Neural cell (in vitro differentiated cells): ENCODE data around the gene GNL1. TPM values are rescaled to one million over a fixed set of nuclear protein-coding genes. Genes with fewer than 3 reads are reported as not detected.
A peak's percentile ranks its signal among the peaks of the same experiment; 100 is the strongest.

Experiments used
- H2AFZ ChIP-seq: fragments of 200-600, 300-800 bp; sonication (generic), shearing (Covaris generic); 2 replicates; pipeline ENCODE4 v1.6.0; 2014; ENCODE audit warnings: low read depth, mild to moderate bottlenecking, antibody characterized with exemption, low read length, moderate library complexity
- H3F3A ChIP-seq: fragments of 200-600 bp; shearing (Covaris generic); 2 replicates; pipeline ENCODE4 v1.6.1; 2016; ENCODE audit warnings: mild to moderate bottlenecking, moderate library complexity, mixed read lengths, antibody characterized with exemption, low read length; ENCODE audit not compliant: insufficient read depth, poor library complexity, severe bottlenecking
- H3K27ac ChIP-seq: fragments of 200-600, 300-800 bp; sonication (generic), shearing (Covaris generic); 2 replicates; pipeline ENCODE4 v1.5.1; 2014; ENCODE audit warnings: mild to moderate bottlenecking, low read length, moderate library complexity
- H3K27me3 ChIP-seq: fragments of 300-800, 200-600 bp; sonication (generic), shearing (Covaris generic); 2 replicates; pipeline ENCODE4 v1.6.0; 2014; ENCODE audit warnings: mild to moderate bottlenecking, low read depth, low read length, moderate library complexity; ENCODE audit not compliant: insufficient read depth
- H3K36me3 ChIP-seq: fragments of 300-800, 200-600 bp; sonication (generic), shearing (Covaris generic); 2 replicates; pipeline ENCODE4 v1.5.1; 2014; ENCODE audit warnings: mild to moderate bottlenecking, antibody characterized with exemption, low read length, moderate library complexity; ENCODE audit not compliant: insufficient read depth
- H3K4me2 ChIP-seq: fragments of 300-800, 200-600 bp; sonication (generic), shearing (Covaris generic); 2 replicates; pipeline ENCODE4 v1.6.0; 2014; ENCODE audit warnings: mild to moderate bottlenecking, low read length
- H3K4me3 ChIP-seq: fragments of 300-800, 200-600 bp; sonication (generic), shearing (Covaris generic); 2 replicates; pipeline ENCODE4 v1.5.1; 2014; ENCODE audit warnings: mild to moderate bottlenecking, low read length, moderate library complexity
- H3K79me2 ChIP-seq: fragments of 200-600 bp; shearing (Covaris generic); replicated peaks from 2 replicates; pipeline ENCODE4 v1.6.0; 2014; ENCODE audit warnings: mild to moderate bottlenecking, low read length, moderate library complexity; ENCODE audit not compliant: insufficient read depth
- H3K9ac ChIP-seq: fragments of 300-800, 200-600 bp; sonication (generic), shearing (Covaris generic); 2 replicates; pipeline ENCODE4 v1.6.1; 2016; ENCODE audit warnings: mild to moderate bottlenecking, low read length, mixed read lengths
- H3K9me2 ChIP-seq: fragments of 200-600 bp; shearing (Covaris generic); 2 replicates; pipeline ENCODE4 v1.6.1; 2016; ENCODE audit warnings: mild to moderate bottlenecking, low read length, mixed read lengths; ENCODE audit not compliant: insufficient read depth
- H3K9me3 ChIP-seq: fragments of 200-600, 300-800 bp; sonication (generic), shearing (Covaris generic); 2 replicates; pipeline ENCODE4 v1.6.1; 2016; ENCODE audit warnings: mild to moderate bottlenecking, mixed run types, low read length, moderate library complexity, mixed read lengths
- H4K20me1 ChIP-seq: fragments of 200-600 bp; shearing (Covaris generic); 2 replicates; pipeline ENCODE4 v1.6.1; 2016; ENCODE audit warnings: mild to moderate bottlenecking, mixed run types; ENCODE audit not compliant: insufficient read depth
- EP300 ChIP-seq: fragments of 450-650 bp; conservative IDR thresholded peaks from 2 replicates; pipeline ENCODE4 v1.6.1; 2014; ENCODE audit warnings: antibody characterized with exemption, mild to moderate bottlenecking, moderate library complexity; ENCODE audit not compliant: poor library complexity, severe bottlenecking
- EZH2 ChIP-seq: fragments of 200-600, 300-800 bp; shearing (Covaris generic), sonication (generic); IDR thresholded peaks from 2 replicates; pipeline ENCODE4 v1.6.1; 2014; ENCODE audit warnings: antibody characterized with exemption, low read length, borderline replicate concordance, mild to moderate bottlenecking; ENCODE audit not compliant: insufficient read depth, poor library complexity, severe bottlenecking
- MXI1 ChIP-seq: fragments of 450-650 bp; conservative IDR thresholded peaks from 2 replicates; pipeline ENCODE4 v1.6.1; 2014; ENCODE audit warnings: antibody characterized with exemption, mild to moderate bottlenecking; ENCODE audit not compliant: poor library complexity, severe bottlenecking
- POLR2AphosphoS5 ChIP-seq: IDR thresholded peaks from 2 replicates; pipeline ENCODE4 v1.6.1; 2012
- RAD21 ChIP-seq: fragments of 450-650 bp; conservative IDR thresholded peaks from 2 replicates; pipeline ENCODE4 v1.6.1; 2014; ENCODE audit warnings: antibody characterized with exemption, mild to moderate bottlenecking, moderate library complexity
- REST ChIP-seq: IDR thresholded peaks from 2 replicates; pipeline ENCODE4 v1.6.1; 2012; ENCODE audit warnings: borderline replicate concordance
- SMC3 ChIP-seq: fragments of 450-650 bp; conservative IDR thresholded peaks from 2 replicates; pipeline ENCODE4 v1.6.1; 2014; ENCODE audit warnings: antibody characterized with exemption, mild to moderate bottlenecking, moderate library complexity; ENCODE audit not compliant: poor library complexity
- TAF1 ChIP-seq: IDR thresholded peaks from 2 replicates; pipeline ENCODE4 v1.6.1; 2012; ENCODE audit warnings: low read depth
- polyA plus RNA-seq: library from polyadenylated mRNA; depleted of rRNA; stranded (reverse); fragments of >200 nt; gene quantifications from 2 replicates; pipeline ENCODE4 v1.2.3, GENCODE V29; 2014

The GNL1 gene
- polyA plus RNA-seq, 1 donor from 2014 or later: 38.9 TPM

- H3K36me3 ChIP-seq: no peaks in the 10 kb centered on the region
- H2AFZ ChIP-seq: peak overlapping the region; percentile 69
- H3K79me2 ChIP-seq: peaks cover 29% of the 10 kb centered on the region
- H3K9ac ChIP-seq: peak overlapping the region; percentile 97
- H3K4me3 ChIP-seq: peak overlapping the region; percentile 99
- peak overlapping the region; percentile 91 for H3K4me2 ChIP-seq
- peak overlapping the region; percentile 99 for H3K27ac ChIP-seq
- H4K20me1 ChIP-seq: no peaks in the 10 kb centered on the region
- no peaks in the 10 kb centered on the region for H3K9me3 ChIP-seq
- H3F3A ChIP-seq: no peaks in the 10 kb centered on the region
- TF ChIP-seq POLR2AphosphoS5: no peak
- no peak for TF ChIP-seq RAD21
- peak; percentile 15 for TF ChIP-seq MXI1
- TF ChIP-seq REST: no peak
- TF ChIP-seq SMC3: peak; percentile 13
- H3K9me2 ChIP-seq: no peaks in the 10 kb centered on the region
- no peaks in the 10 kb centered on the region for H3K27me3 ChIP-seq
Observed at GRCh38 chr6:30555816-30556065, 548 bp downstream of the GNL1 start.

- Histone ChIP-seq H3K79me2 (peaks cover 29% of the 10 kb centered on the region), H4K20me1 (no peaks in the 10 kb centered on the region), H3F3A (no peaks in the 10 kb centered on the region), H3K9me3 (no peaks in the 10 kb centered on the region), H3K4me2 (peak overlapping the region; percentile 91), H3K4me3 (peak overlapping the region; percentile 99), H3K9me2 (no peaks in the 10 kb centered on the region), H3K27ac (peak overlapping the region; percentile 99), H3K27me3 (no peaks in the 10 kb centered on the region), H3K36me3 (no peaks in the 10 kb centered on the region), H3K9ac (peak overlapping the region; percentile 97), H2AFZ (peak overlapping the region; percentile 69)
- TF ChIP-seq EP300 (no peak), SMC3 (no peak), EZH2 (no peak), REST (no peak), POLR2AphosphoS5 (no peak), RAD21 (no peak), TAF1 (no peak)
Observed at GRCh38 chr6:30554962-30555815, 1.1 kb downstream of the GNL1 start.
